Right ventricle myocardium inferior (tissue), 1 donor: ENCODE results near the gene FBXW7. TPM values are rescaled to one million over a fixed set of nuclear protein-coding genes. Genes with fewer than 3 reads are reported as not detected.

ENCODE experiments used
- ATAC-seq: fragments of 200-7000 bp; cut with Tn5 transposase; one replicate; pipeline ENCODE4 v1.9.1; 2020; ENCODE audit warnings: mild to moderate bottlenecking, moderate library complexity
- DNase-seq: peaks from one replicate; pipeline ENCODE4 v3.0.0; 2021; ENCODE audit errors: missing footprints
- intact Hi-C: fragments of 100-400 bp; cut with DNase I; formaldehyde crosslinking; loops from one replicate; pipeline ENCODE4 v1.11.0; 2022
- total RNA-seq: library from RNA; stranded (reverse); fragmentation: NEBNext Ultra II Directional; extraction: Animal tissue kit (Norgen Biotek cat#: 25700); gene quantifications from one replicate; pipeline ENCODE4 v1.2.1, GENCODE V29; 2021
- donor health status: DM: no; HTN: yes; CAD: no; lungs with severe emphysema.

Gene FBXW7
- total RNA-seq, 1 donor from 2014 or later: 55.9 TPM

DNA sequence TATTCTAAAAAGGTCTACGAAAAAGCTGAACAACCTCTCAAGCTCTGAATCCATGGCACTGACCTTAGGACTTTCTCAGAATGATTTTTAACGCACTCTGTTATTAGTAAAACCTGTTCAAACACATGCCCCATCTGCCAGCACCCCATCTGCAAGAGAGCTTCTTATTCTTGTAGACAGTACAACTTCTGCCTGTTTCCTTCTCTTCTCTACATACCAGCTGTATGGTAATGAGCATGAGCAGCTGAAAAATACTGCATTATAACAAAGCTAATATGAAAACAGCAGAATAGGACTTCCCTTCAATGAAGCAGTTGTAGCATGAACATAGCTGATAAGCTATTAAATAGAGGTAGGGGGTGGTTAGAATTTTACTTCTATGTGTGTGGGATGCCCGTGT lies 167.9 kb downstream of the FBXW7 start:
- intact Hi-C loops: no loop called here
- no peak for DNase-seq
- ATAC-seq: no peak

DNA sequence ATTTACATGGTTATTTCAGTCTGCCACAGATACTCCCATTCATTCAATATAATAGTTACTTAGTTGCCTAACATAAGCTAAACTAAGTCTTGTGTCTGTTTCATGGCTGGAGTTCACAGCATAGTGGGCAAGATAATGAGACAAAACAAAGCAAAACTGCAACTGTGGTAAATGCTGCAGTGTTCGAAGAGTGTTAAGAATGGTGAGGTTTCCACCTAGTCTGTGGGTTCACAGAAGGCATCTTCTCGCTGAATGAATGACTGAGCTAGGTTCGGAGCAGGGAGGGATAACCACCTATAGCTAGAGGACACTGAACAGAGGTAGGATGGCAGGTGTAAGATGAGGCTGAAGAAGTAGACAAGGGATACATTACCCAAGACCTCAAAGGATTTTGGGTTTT lies 171.0 kb downstream of the FBXW7 start:
- intact Hi-C loops: no loop called here
- ATAC-seq (no peak), DNase-seq (no peak)

DNA sequence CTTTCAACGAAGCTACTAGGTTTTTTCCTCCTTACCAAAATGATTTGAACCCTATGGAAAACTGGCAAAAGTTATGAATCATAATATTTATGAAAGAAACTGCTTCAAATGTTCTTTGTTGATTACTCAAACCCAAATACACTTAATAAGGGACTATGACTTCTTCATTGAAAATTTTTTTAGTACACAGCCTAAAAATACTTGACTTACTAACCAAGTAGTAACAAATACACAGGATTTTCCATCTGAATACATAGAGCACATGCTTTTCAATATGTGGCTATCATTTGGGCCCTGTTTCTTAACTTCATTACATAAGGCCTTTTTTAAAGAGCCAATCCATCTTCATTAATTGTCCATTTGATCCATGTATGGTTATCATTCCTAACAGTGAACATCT lies 171.5 kb downstream of the FBXW7 start:
- no peak for DNase-seq
- intact Hi-C loops: no loop called here
- no peak for ATAC-seq

DNA sequence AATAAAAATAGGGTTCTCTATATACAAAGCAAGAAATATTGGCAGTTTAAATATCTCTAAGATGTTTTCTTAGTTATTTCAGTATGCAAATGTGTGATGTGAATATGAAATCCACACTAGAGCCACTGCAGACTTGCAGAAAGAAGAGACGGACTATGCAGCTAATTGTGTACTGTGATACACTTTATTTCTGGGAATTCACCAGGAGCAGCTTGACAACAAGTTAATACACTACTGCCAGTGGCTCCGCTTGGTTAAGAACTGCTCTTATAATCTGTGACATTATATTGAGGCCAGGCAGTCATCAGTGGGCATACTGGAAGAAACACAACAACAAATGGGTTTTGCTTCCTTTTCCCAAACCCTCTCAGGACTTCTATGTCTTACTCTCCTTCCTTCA lies 172.0 kb downstream of the FBXW7 start:
- ATAC-seq (no peak), DNase-seq (no peak)
- intact Hi-C loops: no loop called here

DNA sequence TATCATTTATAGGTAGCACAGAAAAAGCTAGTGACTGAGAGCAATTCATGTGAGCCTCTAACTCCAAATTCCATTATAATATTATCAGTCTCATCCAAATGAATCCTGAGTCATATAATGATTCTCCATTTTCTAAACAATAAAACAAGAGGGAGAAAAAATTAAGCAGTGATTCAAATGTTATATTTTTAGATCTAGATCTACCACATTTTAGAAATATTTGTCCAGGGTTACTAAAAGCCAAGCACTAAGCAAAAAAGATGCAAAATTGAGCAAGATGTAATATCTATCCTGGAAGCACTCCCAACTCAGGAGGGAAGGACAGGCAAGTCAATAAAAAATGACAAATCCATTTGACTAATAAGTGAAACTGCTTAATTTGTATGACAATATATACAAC lies 172.8 kb downstream of the FBXW7 start:
- intact Hi-C loops: no loop called here
- no peak for ATAC-seq
- DNase-seq: no peak

- ATAC-seq: no peak
- intact Hi-C loops: no loop called here
- DNase-seq: no peak
Observed at GRCh38 chr4:152360045-152360410, 175.9 kb downstream of the FBXW7 start.

GRCh38 chr4:152359208-152360044 lies 176.5 kb downstream of the FBXW7 start:
- ATAC-seq (no peak), DNase-seq (no peak)
- intact Hi-C loops: no loop called here

DNA sequence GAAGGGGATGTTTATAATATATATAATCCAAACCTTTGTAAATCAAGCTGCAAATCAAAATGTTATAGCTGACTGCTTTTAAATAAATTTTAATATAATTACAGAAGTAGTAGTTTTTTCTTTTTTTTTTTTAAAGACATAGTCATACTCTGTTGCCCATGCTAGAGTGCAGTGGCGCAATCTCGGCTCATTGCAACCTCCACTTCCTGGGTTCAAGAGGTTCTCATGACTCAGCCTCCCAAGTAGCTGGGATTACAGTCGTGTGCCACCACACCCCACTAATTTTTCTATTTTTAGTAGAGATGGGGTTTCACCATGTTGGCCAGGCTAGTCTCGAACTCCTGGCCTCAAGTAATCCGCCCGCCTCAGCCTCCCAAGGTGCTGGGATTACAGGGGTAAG lies 178.7 kb downstream of the FBXW7 start:
- no peak for ATAC-seq
- intact Hi-C loops: no loop called here
- peak; percentile 77 for DNase-seq

- ATAC-seq (no peak), DNase-seq (no peak)
- intact Hi-C loops: no loop called here
Observed at GRCh38 chr4:152356428-152357034, 179.4 kb downstream of the FBXW7 start.

- intact Hi-C loops: no loop called here
Observed at GRCh38 chr4:152352622-152353116, 183.2 kb downstream of the FBXW7 start.

DNA sequence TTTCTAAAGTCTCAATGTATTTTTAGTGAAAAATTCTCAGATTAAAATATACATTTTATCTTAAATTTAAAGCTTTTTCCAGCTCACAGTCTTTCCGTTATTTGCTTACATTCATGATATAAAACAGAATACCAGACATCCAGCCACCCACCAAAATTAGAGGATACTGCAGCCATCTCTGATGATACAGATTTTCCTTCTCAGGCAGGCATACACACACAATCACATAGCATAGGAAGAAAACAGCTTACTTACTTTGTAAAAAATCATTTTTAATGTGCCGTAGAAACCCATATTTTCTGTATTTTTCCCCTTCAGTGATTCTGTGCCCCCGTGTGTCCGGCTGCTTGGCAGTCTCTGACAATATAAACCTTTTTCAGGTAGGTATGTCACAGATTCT lies 183.7 kb downstream of the FBXW7 start:
- intact Hi-C loops: no loop called here
- DNase-seq: no peak
- ATAC-seq: peak; percentile 2

More at GRCh38 chr4:152352622-152353116, 183.2 kb downstream of the FBXW7 start:
- ATAC-seq (peak; percentile 99), DNase-seq (no peak)

- intact Hi-C loops: no loop called here
- DNase-seq: no peak
- ATAC-seq: no peak
Observed at GRCh38 chr4:152351080-152351479, 184.8 kb downstream of the FBXW7 start.

GRCh38 chr4:152348670-152349069 lies 187.2 kb downstream of the FBXW7 start:
- intact Hi-C loops: no loop called here
- ATAC-seq: no peak
- DNase-seq: no peak

- DNase-seq (no peak), ATAC-seq (no peak)
- intact Hi-C loops: no loop called here
Observed at GRCh38 chr4:152346979-152347378, 188.9 kb downstream of the FBXW7 start.

GRCh38 chr4:152346526-152346925 lies 189.4 kb downstream of the FBXW7 start:
- intact Hi-C loops: no loop called here
- ATAC-seq (no peak), DNase-seq (no peak)

GRCh38 chr4:152344001-152344400 lies 191.9 kb downstream of the FBXW7 start:
- intact Hi-C loops: no loop called here
- DNase-seq (no peak), ATAC-seq (no peak)

DNA sequence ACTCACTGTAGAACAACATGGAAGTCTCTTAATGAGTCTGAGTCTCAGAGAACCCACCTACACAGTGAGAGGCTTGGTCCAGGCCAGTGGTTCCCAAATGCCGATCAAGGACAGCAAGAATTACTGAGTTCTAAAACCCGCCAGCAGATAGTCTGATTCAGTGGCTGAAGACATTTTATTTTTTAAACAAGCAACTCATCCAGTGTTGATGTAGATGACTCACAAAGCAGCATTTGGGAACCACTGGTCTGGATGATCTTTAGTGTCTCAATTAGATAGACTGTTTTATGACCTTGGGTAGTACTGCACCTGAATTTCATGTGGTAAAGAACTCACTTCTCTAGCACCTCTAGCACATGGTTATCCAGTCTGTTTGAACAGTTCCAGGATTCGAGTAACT lies 193.6 kb downstream of the FBXW7 start:
- no peak for ATAC-seq
- intact Hi-C loops: no loop called here
- DNase-seq: no peak

- intact Hi-C loops: no loop called here
- ATAC-seq (peak; percentile 10), DNase-seq (no peak)
Observed at GRCh38 chr4:152340818-152341217, 195.1 kb downstream of the FBXW7 start.

DNA sequence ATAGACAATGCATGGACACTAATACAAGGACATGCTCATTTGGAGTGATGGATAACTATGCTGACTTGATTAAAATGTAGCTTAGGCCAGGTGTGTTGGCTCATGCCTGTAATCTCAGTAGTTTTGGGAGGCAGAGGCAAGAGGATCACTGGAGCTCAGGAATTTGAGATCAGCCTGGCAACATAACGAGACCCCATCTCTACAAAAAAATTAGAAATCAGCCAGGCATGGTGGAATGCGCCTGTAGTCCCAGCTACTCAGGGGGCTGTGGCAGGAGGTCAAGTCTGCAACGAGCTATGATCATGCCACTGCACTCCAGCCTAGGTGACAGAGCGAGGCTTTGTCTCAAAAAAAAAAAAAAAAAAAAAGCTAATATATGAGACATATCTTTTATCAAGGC lies 196.3 kb downstream of the FBXW7 start:
- DNase-seq: no peak
- ATAC-seq: no peak
- intact Hi-C loops: no loop called here

GRCh38 chr4:152334931-152335330 lies 201.0 kb downstream of the FBXW7 start:
- ATAC-seq: no peak
- DNase-seq: no peak
- intact Hi-C loops: no loop called here
